HG02642 (cell line): ENCODE results near the gene CACNB4.
"Not testable (repeated sequence)": the region's sequence is repeated elsewhere in the genome, so short reads cannot be mapped to it uniquely, and the experiment has no call there.

ENCODE experiments used
- ATAC-seq: cut with Tn5 transposase; IDR thresholded peaks from one replicate; pipeline ENCODE4 v1.9.1; 2021; ENCODE audit warnings: mild to moderate bottlenecking; ENCODE audit not compliant: unreplicated experiment, poor library complexity

CACNB4 gene

GRCh38 chr2:152028182-152028862, 70.5 kb downstream of the CACNB4 start:
- no peak for ATAC-seq

GRCh38 chr2:152025678-152026287, 73.1 kb downstream of the CACNB4 start:
- peak; percentile 92 for ATAC-seq

- ATAC-seq, result no peak
These were observed 74.4 kb downstream of the CACNB4 start for GRCh38 chr2:152024477-152024876.

GRCh38 chr2:152022090-152022489, 76.8 kb downstream of the CACNB4 start:
- ATAC-seq, result no peak

- ATAC-seq, result not testable (repeated sequence)
These were observed 77.8 kb downstream of the CACNB4 start for GRCh38 chr2:152021001-152021400.

- no peak for ATAC-seq
These were observed 79.1 kb downstream of the CACNB4 start for GRCh38 chr2:152019732-152020131.

GRCh38 chr2:152016181-152017120, 82.4 kb downstream of the CACNB4 start:
- ATAC-seq, result no peak

- no peak for ATAC-seq
These were observed 83.3 kb downstream of the CACNB4 start for GRCh38 chr2:152015552-152015951.

GRCh38 chr2:152012697-152013096, 86.1 kb downstream of the CACNB4 start:
- ATAC-seq, result no peak

- no peak for ATAC-seq
These were observed 87.1 kb downstream of the CACNB4 start for GRCh38 chr2:152011724-152012123.

GRCh38 chr2:152005607-152006006, 93.2 kb downstream of the CACNB4 start:
- no peak for ATAC-seq

GRCh38 chr2:152003283-152003682, 95.6 kb downstream of the CACNB4 start:
- ATAC-seq, result not testable (repeated sequence)

- peak; percentile 71 for ATAC-seq
These were observed 99.8 kb downstream of the CACNB4 start for GRCh38 chr2:151999053-151999452.

GRCh38 chr2:151996243-151997003, 102.4 kb downstream of the CACNB4 start:
- ATAC-seq, result no peak

GRCh38 chr2:151995161-151995557, 103.7 kb downstream of the CACNB4 start:
- ATAC-seq, result no peak

- ATAC-seq, result not testable (repeated sequence)
These were observed 104.7 kb downstream of the CACNB4 start for GRCh38 chr2:151994178-151994577.

GRCh38 chr2:151991010-151991409, 107.8 kb downstream of the CACNB4 start:
- ATAC-seq, result no peak

GRCh38 chr2:151989378-151989777, 109.5 kb downstream of the CACNB4 start:
- ATAC-seq, result no peak

GRCh38 chr2:151987484-151987883, 111.4 kb downstream of the CACNB4 start:
- ATAC-seq, result no peak

GRCh38 chr2:151984424-151985083, 114.3 kb downstream of the CACNB4 start:
- no peak for ATAC-seq
